HCT116 (cell line): ENCODE results near the gene PDE10A. TPM values are rescaled to one million over a fixed set of nuclear protein-coding genes. Genes with fewer than 3 reads are reported as not detected.

ENCODE experiments used
- ATAC-seq: fragments of 200-7000 bp; cut with Tn5 transposase; 2 replicates; pipeline ENCODE4 v1.9.1; 2020; ENCODE audit warnings: mild to moderate bottlenecking, moderate library complexity
- BruUV-seq: library from RNA; stranded (reverse); fragments of 400-500 nt; replicated peaks from 2 replicates; lab custom pipeline; 2021; lab: Mats Ljungman, UMichigan
- CTCF ChIA-PET: fragments of 300-600 bp; sonication (Branson Sonifier 250); formaldehyde crosslinking; loops from one replicate; lab custom pipeline; 2021; ENCODE audit warnings: antibody characterized with exemption; lab: Charles Lee
- POLR2A ChIA-PET: fragments of 300-600, 350-600 bp; sonication (Branson Sonifier 250); formaldehyde crosslinking; loops from one replicate; lab custom pipeline; 2021; ENCODE audit warnings: antibody characterized with exemption; lab: Charles Lee
- RAD21 ChIA-PET, 2 experiments: fragments of 300-600 bp; sonication (Branson Sonifier 250); formaldehyde crosslinking; loops; one replicate each; lab custom pipeline; 2023; ENCODE audit warnings: low total read pairs in 2 of 2; ENCODE audit not compliant: uncharacterized antibody in 2 of 2, unreplicated experiment in 2 of 2, low non-redundant PET in 1 of 2; lab: Charles Lee
- DNase-seq: peaks from one replicate; pipeline ENCODE4 v3.0.0-alpha.2; 2010; ENCODE audit warnings: low read depth, low spot score
- H2AFZ ChIP-seq: fragments of 200-600 bp; shearing (Covaris generic), sonication (generic); 2 replicates; pipeline ENCODE4 v1.6.1; 2017; ENCODE audit warnings: low read depth, mixed run types, mixed read lengths, antibody characterized with exemption, low read length; ENCODE audit not compliant: poor library complexity, severe bottlenecking
- H3K27ac ChIP-seq: 2 replicates; pipeline ENCODE4 v1.5.1; 2012; ENCODE audit warnings: low read depth, low read length
- H3K27me3 ChIP-seq: fragments of 200-600 bp; sonication (generic); 2 replicates; pipeline ENCODE4 v1.6.1; 2016; ENCODE audit warnings: mixed run types, low read length, mixed read lengths; ENCODE audit not compliant: insufficient read depth
- H3K36me3 ChIP-seq, 2 experiments: fragments of 200-500 bp in 1 of 2; fragments of 200-600 bp in 1 of 2; sonication (Bioruptor generic) in 1 of 2; sonication (generic) in 1 of 2; 2 replicates each; pipeline versions ENCODE4 v1.5.1 to v1.6.1; 2014 to 2016; ENCODE audit warnings: low read length in 2 of 2, inconsistent platforms in 1 of 2, mixed read lengths in 1 of 2, mixed run types in 1 of 2; ENCODE audit not compliant: insufficient read depth in 2 of 2, control insufficient read depth in 1 of 2
- H3K4me1 ChIP-seq, 2 experiments: fragments of 200-600 bp in 1 of 2; sonication (generic) in 1 of 2; 2 replicates each; pipeline versions ENCODE4 v1.5.1 to v1.6.1; 2012 to 2017; ENCODE audit warnings: low read length in 2 of 2, inconsistent platforms in 1 of 2, mild to moderate bottlenecking in 1 of 2, mixed read lengths in 1 of 2, mixed run types in 1 of 2, moderate library complexity in 1 of 2; ENCODE audit not compliant: insufficient read depth in 2 of 2, control insufficient read depth in 1 of 2
- H3K4me2 ChIP-seq: fragments of 200-600 bp; sonication (generic); 2 replicates; pipeline ENCODE4 v1.6.1; 2017; ENCODE audit warnings: mixed run types, low read length, mixed read lengths
- H3K4me3 ChIP-seq, 2 experiments: fragments of 200-600 bp in 1 of 2; sonication (generic) in 1 of 2; replicated peaks in 1 of 2; 2 replicates each; pipeline ENCODE4 v1.5.1; 2011 to 2016; ENCODE audit warnings: low read length in 2 of 2, control low read depth in 1 of 2, low read depth in 1 of 2, mild to moderate bottlenecking in 1 of 2, mixed read lengths in 1 of 2, mixed run types in 1 of 2
- H3K79me2 ChIP-seq: fragments of 200-600 bp; sonication (generic); 2 replicates; pipeline ENCODE4 v1.6.1; 2017; ENCODE audit warnings: mild to moderate bottlenecking, mixed run types, low read length, moderate library complexity, mixed read lengths; ENCODE audit not compliant: insufficient read depth
- H3K9ac ChIP-seq: fragments of 200-600 bp; sonication (generic); 2 replicates; pipeline ENCODE4 v1.6.1; 2016; ENCODE audit warnings: low read length, mixed read lengths
- H3K9me2 ChIP-seq: fragments of 200-600 bp; sonication (generic), shearing (Covaris generic); 2 replicates; pipeline ENCODE4 v1.6.1; 2017; ENCODE audit warnings: mixed run types, mild to moderate bottlenecking, moderate library complexity; ENCODE audit not compliant: insufficient read depth
- H3K9me3 ChIP-seq, 2 experiments: fragments of 200-500 bp in 1 of 2; fragments of 200-600 bp in 1 of 2; sonication (Bioruptor generic) in 1 of 2; sonication (generic) in 1 of 2; 2 replicates each; pipeline ENCODE4 v1.6.1; 2014 to 2017; ENCODE audit warnings: low read length in 2 of 2, mixed read lengths in 2 of 2, inconsistent platforms in 1 of 2, low read depth in 1 of 2, mild to moderate bottlenecking in 1 of 2, mixed run types in 1 of 2, moderate library complexity in 1 of 2; ENCODE audit not compliant: control insufficient read depth in 1 of 2, insufficient read depth in 1 of 2
- H4K20me1 ChIP-seq: fragments of 200-600 bp; sonication (generic), shearing (Covaris generic); 2 replicates; pipeline ENCODE4 v1.6.1; 2017; ENCODE audit warnings: mixed run types, mild to moderate bottlenecking, moderate library complexity; ENCODE audit not compliant: insufficient read depth
- ATF3 ChIP-seq: IDR thresholded peaks from 2 replicates; pipeline ENCODE4 v1.6.1; 2012
- CBX3 ChIP-seq: IDR thresholded peaks from 2 replicates; pipeline ENCODE4 v1.6.1; 2012; ENCODE audit warnings: low read depth
- CEBPB ChIP-seq: IDR thresholded peaks from 2 replicates; pipeline ENCODE4 v1.6.1; 2012; ENCODE audit warnings: low read depth
- EGR1 ChIP-seq: IDR thresholded peaks from 2 replicates; pipeline ENCODE4 v1.6.1; 2012; ENCODE audit warnings: low read depth
- EZH2 ChIP-seq: fragments of 200-600 bp; sonication (generic); IDR thresholded peaks from 2 replicates; pipeline ENCODE4 v1.6.1; 2017; ENCODE audit warnings: antibody characterized with exemption, mixed run types
- EZH2phosphoT487 ChIP-seq: fragments of 200-600 bp; IDR thresholded peaks from 2 replicates; pipeline ENCODE4 v1.6.1; 2018; ENCODE audit warnings: antibody characterized with exemption, borderline replicate concordance
- FOSL1 ChIP-seq: IDR thresholded peaks from 2 replicates; pipeline ENCODE4 v1.6.1; 2012; ENCODE audit warnings: low read depth
- MAX ChIP-seq: IDR thresholded peaks from 2 replicates; pipeline ENCODE4 v1.6.1; 2012
- POLR2A ChIP-seq: IDR thresholded peaks from 2 replicates; pipeline ENCODE4 v1.7.0; 2011; ENCODE audit warnings: borderline replicate concordance; ENCODE audit not compliant: insufficient read depth, insufficient read length; ENCODE audit errors: extremely low read depth
- POLR2AphosphoS5 ChIP-seq: IDR thresholded peaks from 2 replicates; pipeline ENCODE4 v1.6.1; 2011; ENCODE audit warnings: mild to moderate bottlenecking, low read depth, low read length, moderate library complexity
- RAD21 ChIP-seq: IDR thresholded peaks from 2 replicates; pipeline ENCODE4 v1.6.1; 2012; ENCODE audit warnings: low read depth, mild to moderate bottlenecking
- SIN3A ChIP-seq: IDR thresholded peaks from 2 replicates; pipeline ENCODE4 v1.6.1; 2012; ENCODE audit warnings: low read depth
- SP1 ChIP-seq: IDR thresholded peaks from 2 replicates; pipeline ENCODE4 v1.6.1; 2012; ENCODE audit warnings: low read depth
- SRF ChIP-seq: IDR thresholded peaks from 2 replicates; pipeline ENCODE4 v1.6.1; 2012; ENCODE audit warnings: low read depth
- TCF7L2 ChIP-seq: IDR thresholded peaks from 2 replicates; pipeline ENCODE4 v1.7.0; 2011; ENCODE audit warnings: borderline replicate concordance, inconsistent platforms; ENCODE audit not compliant: insufficient read depth, insufficient read length; ENCODE audit errors: extremely low read depth
- YY1 ChIP-seq: IDR thresholded peaks from 2 replicates; pipeline ENCODE4 v1.6.1; 2011; ENCODE audit warnings: low read length, low read depth, moderate library complexity, mild to moderate bottlenecking; ENCODE audit not compliant: insufficient replicate concordance; ENCODE audit errors: extremely low read depth
- ZBTB33 ChIP-seq: IDR thresholded peaks from 2 replicates; pipeline ENCODE4 v1.6.1; 2011; ENCODE audit warnings: mild to moderate bottlenecking, low read length, moderate library complexity; ENCODE audit not compliant: insufficient replicate concordance; ENCODE audit errors: extremely low read depth
- ZNF274 ChIP-seq: fragments of 200-500 bp; sonication (Bioruptor generic); IDR thresholded peaks from 2 replicates; pipeline ENCODE4 v1.6.1; 2014; ENCODE audit warnings: mild to moderate bottlenecking, low read depth, low read length, inconsistent platforms
- intact Hi-C: fragments of 100-400 bp; cut with micrococcal nuclease; formaldehyde crosslinking; loops from 2 replicates; pipeline ENCODE4 v1.10.0; 2022
- total RNA-seq: library from RNA; stranded (reverse); gene quantifications from one replicate; pipeline ENCODE4 v1.2.1, GENCODE V29; 2021; ENCODE audit not compliant: unreplicated experiment

PDE10A gene
- total RNA-seq, 1 experiment from 2014 or later, result 0.37 TPM

- no peaks in the 10 kb centered on the region for H3K4me1 ChIP-seq
- ChIA-PET POLR2A (no interaction called here), RAD21 (no interaction called here), CTCF (no interaction called here)
- no peaks in the 10 kb centered on the region for H3K79me2 ChIP-seq
- H3K9me2 ChIP-seq, result no peaks in the 10 kb centered on the region
- no peaks in the 10 kb centered on the region for H3K9me3 ChIP-seq
- H3K9ac ChIP-seq, result no peak overlapping the region
- no peak overlapping the region for H3K27ac ChIP-seq
- no peaks in the 10 kb centered on the region for H3K27me3 ChIP-seq
- TF ChIP-seq SIN3A (no peak), SRF (no peak), RAD21 (no peak), ZNF274 (no peak), MAX (no peak), SP1 (no peak), TCF7L2 (no peak), FOSL1 (no peak), EZH2phosphoT487 (no peak), POLR2AphosphoS5 (no peak)
- H3K4me3 ChIP-seq, result no peak overlapping the region
- intact Hi-C loops, result no loop called here
- no peak overlapping the region for H3K4me2 ChIP-seq
- DNase-seq (no peak), ATAC-seq (no peak)
- H3K36me3 ChIP-seq, result no peaks in the 10 kb centered on the region
- BruUV-seq, result no TSS peak
- no peaks in the 10 kb centered on the region for H4K20me1 ChIP-seq
- no peak overlapping the region for H2AFZ ChIP-seq
Measured at GRCh38 chr6:165636402-165637048, 26.5 kb downstream of the PDE10A start.

- no peaks in the 10 kb centered on the region for H3K9me2 ChIP-seq
- no peaks in the 10 kb centered on the region for H3K36me3 ChIP-seq
- H3K79me2 ChIP-seq, result no peaks in the 10 kb centered on the region
- ChIA-PET CTCF (no interaction called here), RAD21 (no interaction called here), POLR2A (no interaction called here)
- H3K9me3 ChIP-seq, result no peaks in the 10 kb centered on the region
- no peaks in the 10 kb centered on the region for H4K20me1 ChIP-seq
- no peaks in the 10 kb centered on the region for H3K27me3 ChIP-seq
- no peaks in the 10 kb centered on the region for H3K4me1 ChIP-seq
- H3K9ac ChIP-seq, result no peak overlapping the region
- no peak overlapping the region for H3K27ac ChIP-seq
- no peak overlapping the region for H2AFZ ChIP-seq
- no peak for ATAC-seq
- no peak overlapping the region for H3K4me2 ChIP-seq
- no peak for DNase-seq
- no TSS peak for BruUV-seq
- intact Hi-C loops, result no loop called here
- no peak overlapping the region for H3K4me3 ChIP-seq
- TF ChIP-seq CEBPB (no peak), CBX3 (no peak), EGR1 (no peak), RAD21 (no peak), ATF3 (no peak), ZBTB33 (no peak), POLR2A (no peak), YY1 (no peak), EZH2 (no peak), POLR2AphosphoS5 (no peak)
Measured at GRCh38 chr6:165635965-165636364, 27.1 kb downstream of the PDE10A start.
